K562 (cell line): ENCODE data around the gene ABLIM2. TPM values are rescaled to one million over a fixed set of nuclear protein-coding genes. Genes with fewer than 3 reads are reported as not detected.

Source experiments
- ATAC-seq: fragments of 200-7000 bp; cut with Tn5 transposase; 3 replicates; pipeline ENCODE4 v1.9.1; 2020; ENCODE audit warnings: moderate library complexity
- BruUV-seq: library from RNA; stranded (reverse); fragments of 400-500 nt; replicated peaks from 2 replicates; lab custom pipeline; 2021; lab: Mats Ljungman, UMichigan
- CTCF ChIA-PET: fragments of 300-600 bp; formaldehyde crosslinking; extraction: SDS; loops from one replicate; lab custom pipeline; 2021; ENCODE audit warnings: low intra/inter-chr PET ratio; lab: Yijun Ruan, JAX
- POLR2A ChIA-PET: fragments of 300-600, 350-650 bp; sonication (Branson Sonifier 250); formaldehyde crosslinking; extraction: SDS; loops from one replicate; lab custom pipeline; 2021; ENCODE audit warnings: antibody characterized with exemption, inconsistent platforms; lab: Yijun Ruan, JAX
- DNase-seq, 4 experiments: peaks; one replicate each; pipeline versions ENCODE4 v3.0.0 to v3.0.0-alpha.2; 2011 to 2018; ENCODE audit warnings: low spot score in 3 of 4, mixed read lengths in 3 of 4; ENCODE audit errors: extremely low read depth in 1 of 4
- FAIRE-seq: peaks from 2 replicates; lab custom pipeline; 2011; peaks lifted over from hg19 to GRCh38; lab: Jason Lieb, UNC
- H2AFZ ChIP-seq: 2 replicates; pipeline ENCODE4 v1.6.0; 2011; ENCODE audit warnings: low read depth, low read length, control low read depth, inconsistent platforms
- H3K27ac ChIP-seq: fragments of 200-600 bp; 3 replicates; pipeline ENCODE4 v1.8.0; 2011; ENCODE audit warnings: low read depth, mild to moderate bottlenecking, control low read depth, inconsistent platforms, low read length, moderate library complexity, mixed read lengths; ENCODE audit errors: extremely low read depth
- H3K27me3 ChIP-seq, 2 experiments: fragments of 300-600 bp in 1 of 2; 2 replicates in 1 of 2; 3 replicates in 1 of 2; pipeline versions ENCODE4 v1.6.0 to v1.8.0; 2011; ENCODE audit warnings: inconsistent platforms in 2 of 2, low read length in 2 of 2, mild to moderate bottlenecking in 1 of 2, mixed read lengths in 1 of 2, moderate library complexity in 1 of 2; ENCODE audit not compliant: control insufficient read depth in 2 of 2, insufficient read depth in 2 of 2
- H3K36me3 ChIP-seq: fragments of 300-600 bp; 3 replicates; pipeline ENCODE4 v1.8.0; 2011; ENCODE audit warnings: mild to moderate bottlenecking, low read length, inconsistent platforms; ENCODE audit not compliant: control insufficient read depth, insufficient read depth
- H3K4me1 ChIP-seq, 2 experiments: fragments of 200-600 bp in 1 of 2; replicated peaks in 1 of 2; 2 replicates in 1 of 2; 3 replicates in 1 of 2; pipeline versions ENCODE4 v1.5.1 to v1.8.0; 2011; ENCODE audit warnings: inconsistent platforms in 2 of 2, low read length in 2 of 2, mild to moderate bottlenecking in 1 of 2, mixed read lengths in 1 of 2, moderate library complexity in 1 of 2; ENCODE audit not compliant: control insufficient read depth in 2 of 2, insufficient read depth in 2 of 2
- H3K4me2 ChIP-seq: 2 replicates; pipeline ENCODE4 v1.6.1; 2011; ENCODE audit warnings: low read length, control low read depth, inconsistent platforms, mixed read lengths; ENCODE audit not compliant: insufficient read depth
- H3K4me3 ChIP-seq: fragments of 200-600 bp; sonication (generic), shearing (Covaris generic); 2 replicates; pipeline ENCODE4 v1.5.1; 2016; ENCODE audit warnings: control low read depth, inconsistent platforms
- H3K79me2 ChIP-seq: fragments of 200-600 bp; 3 replicates; pipeline ENCODE4 v1.8.0; 2011; ENCODE audit warnings: low read length, inconsistent platforms; ENCODE audit not compliant: control insufficient read depth, insufficient read depth
- H3K9ac ChIP-seq, 2 experiments: 2 replicates each; pipeline versions ENCODE4 v1.6.0 to v1.6.1; 2011; ENCODE audit warnings: low read depth in 2 of 2, low read length in 2 of 2, control low read depth in 1 of 2, inconsistent platforms in 1 of 2, mild to moderate bottlenecking in 1 of 2, mixed read lengths in 1 of 2; ENCODE audit not compliant: insufficient read depth in 1 of 2
- H3K9me1 ChIP-seq: one replicate; pipeline ENCODE4 v1.6.0; 2011; ENCODE audit warnings: inconsistent platforms, mild to moderate bottlenecking, low read length, moderate library complexity; ENCODE audit not compliant: control insufficient read depth, insufficient read depth
- H3K9me3 ChIP-seq: replicated peaks from 2 replicates; pipeline ENCODE4 v1.5.1; 2011; ENCODE audit warnings: low read depth, low read length, inconsistent platforms; ENCODE audit not compliant: control insufficient read depth, insufficient read depth
- H4K20me1 ChIP-seq: replicated peaks from 2 replicates; pipeline ENCODE4 v1.6.1; 2011; ENCODE audit warnings: low read length, inconsistent platforms, mixed read lengths; ENCODE audit not compliant: control insufficient read depth, insufficient read depth
- KLF6 ChIP-seq: fragments of 250-450 bp; sonication (Bioruptor Pico); IDR thresholded peaks from 2 replicates; pipeline ENCODE4 v1.4.0; 2020; ENCODE audit warnings: mild to moderate bottlenecking, moderate library complexity, borderline replicate concordance
- MTA3 ChIP-seq: fragments of 450-650 bp; formaldehyde crosslinking; IDR thresholded peaks from 2 replicates; pipeline ENCODE4 v1.6.1; 2017; ENCODE audit warnings: mild to moderate bottlenecking, borderline replicate concordance
- NR4A1 ChIP-seq, 2 experiments: fragments of 250-450 bp in 1 of 2; fragments of 450-650 bp in 1 of 2; sonication (Bioruptor Pico) in 1 of 2; IDR thresholded peaks; 2 replicates each; pipeline versions ENCODE4 v1.4.0 to v1.6.1; 2016 to 2020; ENCODE audit warnings: mild to moderate bottlenecking in 2 of 2, missing compliant biosample characterization in 1 of 2, missing genetic modification characterization in 1 of 2, moderate library complexity in 1 of 2
- NUFIP1 ChIP-seq: fragments of 450-650 bp; IDR thresholded peaks from 2 replicates; pipeline ENCODE4 v1.6.1; 2018; ENCODE audit not compliant: partially characterized antibody
- POLR2AphosphoS2 ChIP-seq: IDR thresholded peaks from 2 replicates; pipeline ENCODE4 v1.6.1; 2012; ENCODE audit warnings: low read length, improper control_type of control experiment
- PPARD ChIP-seq: fragments of 250-450 bp; sonication (Bioruptor Pico); IDR thresholded peaks from 2 replicates; pipeline ENCODE4 v1.8.0; 2022; ENCODE audit warnings: inconsistent platforms, mild to moderate bottlenecking, moderate library complexity
- PYGO2 ChIP-seq: fragments of 450-650 bp; IDR thresholded peaks from 2 replicates; pipeline ENCODE4 v1.6.1; 2016; ENCODE audit warnings: mild to moderate bottlenecking, missing genetic modification characterization, moderate library complexity, missing compliant biosample characterization
- RBM39 ChIP-seq: fragments of 200-400 bp; formaldehyde crosslinking; optimal IDR thresholded peaks from 2 replicates; pipeline ENCODE3; 2018; ENCODE audit warnings: low read depth, low read length
- ZSCAN29 ChIP-seq: fragments of 450-650 bp; IDR thresholded peaks from 2 replicates; pipeline ENCODE4 v1.6.1; 2017
- WGBS: fragments of 100-300 bp; shearing (Covaris generic); methylation state at CpG from one replicate; pipeline ENCODE4 v1.1.6; 2016; ENCODE audit warnings: low coverage, mixed read lengths; ENCODE audit not compliant: insufficient coverage; ENCODE audit errors: missing lambda C conversion rate; 5-methylcytosine and 5-hydroxymethylcytosine counted together
- in situ Hi-C: fragments of 300-500 bp; cut with MboI; formaldehyde crosslinking; loops from 4 replicates; pipeline ENCODE4 v1.15.0; 2018; ENCODE audit warnings: inconsistent platforms, mixed read lengths
- intact Hi-C: fragments of 100-400 bp; cut with micrococcal nuclease; formaldehyde crosslinking; loops from 2 replicates; pipeline ENCODE4 v1.14.2; 2022
- polyA plus RNA-seq, 8 experiments: library from polyadenylated mRNA; depleted of rRNA in 4 of 8; stranded (reverse) in 5 of 8; unstranded in 3 of 8; fragments of >200 nt; fragmentation: Nextera tagmentation in 2 of 8; fragmentation: Illumina TruSeq in 1 of 8; extraction: Ambion mirVana in 2 of 8; extraction: Trizol in 1 of 8; gene quantifications; 2 replicates each; pipeline versions ENCODE4 v1.2.1 to v1.2.3, GENCODE V29; 2011 to 2014; ENCODE audit warnings: inconsistent platforms in 1 of 8, missing spikeins in 1 of 8
- total RNA-seq, 7 experiments: library from RNA; depleted of rRNA in 6 of 7; stranded (reverse); fragments of >200 nt in 6 of 7; fragmentation: Illumina TruSeq in 2 of 7; extraction: Trizol in 2 of 7; gene quantifications; 2 replicates each; pipeline versions ENCODE4 v1.2.1 to v1.2.3, GENCODE V29; 2011 to 2021; ENCODE audit warnings: low replicate concordance in 1 of 7
- TF ChIP-seq, protein P1 (sequence below): conservative IDR thresholded peaks from 2 replicates; pipeline ENCODE4 v1.6.1; 2011; ENCODE audit warnings: low read depth, mild to moderate bottlenecking, low read length; ENCODE audit not compliant: control insufficient read depth
- TF ChIP-seq, protein P2 (sequence below), 3 experiments: IDR thresholded peaks in 2 of 3; conservative IDR thresholded peaks in 1 of 3; 2 replicates each; pipeline ENCODE4 v1.5.1; 2011 to 2012; ENCODE audit warnings: low read length in 3 of 3, mild to moderate bottlenecking in 3 of 3, control low read depth in 2 of 3, improper control_type of control experiment in 1 of 3, inconsistent platforms in 1 of 3, low read depth in 1 of 3, mixed read lengths in 1 of 3, moderate library complexity in 1 of 3; ENCODE audit not compliant: insufficient read depth in 2 of 3
- TF ChIP-seq, protein P3 (sequence below): sonication (generic); formaldehyde crosslinking; IDR thresholded peaks from 2 replicates; pipeline ENCODE4 v1.8.0; 2022; ENCODE audit warnings: mild to moderate bottlenecking, missing genetic modification reagents

Gene ABLIM2
- total and polyA plus RNA-seq, 9 of the 15 experiments (the other 6 are each of a cell fraction or from before 2014, with no cell fraction given), result not detected

DNA sequence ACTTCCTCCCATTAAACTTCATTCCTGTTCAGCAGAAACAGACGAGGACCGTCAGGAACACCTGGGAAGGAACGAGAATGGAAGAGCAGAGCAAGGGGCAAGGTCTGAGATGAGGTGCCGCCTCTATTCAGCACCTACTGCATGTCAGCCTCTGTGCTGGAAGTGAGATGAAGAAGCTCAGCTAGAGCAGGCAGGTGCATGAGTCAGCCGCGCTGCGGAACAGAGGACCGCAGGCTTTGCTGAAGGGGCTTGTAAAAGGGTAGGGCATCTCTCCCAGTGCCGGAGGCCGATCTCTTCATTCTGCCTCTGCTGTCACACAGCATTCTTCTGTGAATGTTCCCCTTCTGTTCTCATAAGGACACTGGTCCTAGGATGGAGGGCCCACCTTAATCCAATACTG, 6.1 kb upstream of the ABLIM2 start:
- CTCF ChIA-PET, result no interaction called here
- H3K9me1 ChIP-seq, result no peaks in the 10 kb centered on the region
- no peak overlapping the region for H3K27ac ChIP-seq
- no peak for FAIRE-seq
- H4K20me1 ChIP-seq, result no peaks in the 10 kb centered on the region; the same call in 1 of the 2 replicates
- H3K36me3 ChIP-seq, result no peaks in the 10 kb centered on the region
- in situ Hi-C loops, result loop anchor here (10.0 kb wide), 1 partner anchor 240 kb away; no protein-coding TSS in a partner anchor
- no TSS peak for BruUV-seq
- H3K4me1 ChIP-seq, result no peaks in the 10 kb centered on the region
- H3K4me3 ChIP-seq, result no peak overlapping the region
- POLR2A ChIA-PET, result no interaction called here
- H3K27me3 ChIP-seq, result peaks cover 14 to 52% of the 10 kb centered on the region in 2 experiments; a peak in 4 of 5 replicates
- intact Hi-C loops, result no loop called here
- TF ChIP-seq, protein P1, sequence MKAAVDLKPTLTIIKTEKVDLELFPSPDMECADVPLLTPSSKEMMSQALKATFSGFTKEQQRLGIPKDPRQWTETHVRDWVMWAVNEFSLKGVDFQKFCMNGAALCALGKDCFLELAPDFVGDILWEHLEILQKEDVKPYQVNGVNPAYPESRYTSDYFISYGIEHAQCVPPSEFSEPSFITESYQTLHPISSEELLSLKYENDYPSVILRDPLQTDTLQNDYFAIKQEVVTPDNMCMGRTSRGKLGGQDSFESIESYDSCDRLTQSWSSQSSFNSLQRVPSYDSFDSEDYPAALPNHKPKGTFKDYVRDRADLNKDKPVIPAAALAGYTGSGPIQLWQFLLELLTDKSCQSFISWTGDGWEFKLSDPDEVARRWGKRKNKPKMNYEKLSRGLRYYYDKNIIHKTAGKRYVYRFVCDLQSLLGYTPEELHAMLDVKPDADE, result no peak
- TF ChIP-seq NUFIP1 (no peak), KLF6 (CRISPR knock-in tag) (no peak), PYGO2 (tag) (no peak), POLR2AphosphoS2 (no peak), ZSCAN29 (no peak), MTA3 (no peak), PPARD (no peak), NR4A1 (CRISPR knock-in tag; IDR thresholded peaks at IDR 0.05) (no peak), NR4A1 (tag; IDR thresholded peaks at IDR 0.05) (no peak), RBM39 (no peak)
- TF ChIP-seq, protein P2, sequence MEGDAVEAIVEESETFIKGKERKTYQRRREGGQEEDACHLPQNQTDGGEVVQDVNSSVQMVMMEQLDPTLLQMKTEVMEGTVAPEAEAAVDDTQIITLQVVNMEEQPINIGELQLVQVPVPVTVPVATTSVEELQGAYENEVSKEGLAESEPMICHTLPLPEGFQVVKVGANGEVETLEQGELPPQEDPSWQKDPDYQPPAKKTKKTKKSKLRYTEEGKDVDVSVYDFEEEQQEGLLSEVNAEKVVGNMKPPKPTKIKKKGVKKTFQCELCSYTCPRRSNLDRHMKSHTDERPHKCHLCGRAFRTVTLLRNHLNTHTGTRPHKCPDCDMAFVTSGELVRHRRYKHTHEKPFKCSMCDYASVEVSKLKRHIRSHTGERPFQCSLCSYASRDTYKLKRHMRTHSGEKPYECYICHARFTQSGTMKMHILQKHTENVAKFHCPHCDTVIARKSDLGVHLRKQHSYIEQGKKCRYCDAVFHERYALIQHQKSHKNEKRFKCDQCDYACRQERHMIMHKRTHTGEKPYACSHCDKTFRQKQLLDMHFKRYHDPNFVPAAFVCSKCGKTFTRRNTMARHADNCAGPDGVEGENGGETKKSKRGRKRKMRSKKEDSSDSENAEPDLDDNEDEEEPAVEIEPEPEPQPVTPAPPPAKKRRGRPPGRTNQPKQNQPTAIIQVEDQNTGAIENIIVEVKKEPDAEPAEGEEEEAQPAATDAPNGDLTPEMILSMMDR (IDR thresholded peaks at IDR 0.05 in 2 of 3, conservative IDR thresholded peaks at IDR 0.05 in 1 of 3; ENCODE audit: insufficient read depth in 2 of 3, low read depth in 1 of 3, low read length in 3 of 3), result no peak
- TF ChIP-seq, protein P3, sequence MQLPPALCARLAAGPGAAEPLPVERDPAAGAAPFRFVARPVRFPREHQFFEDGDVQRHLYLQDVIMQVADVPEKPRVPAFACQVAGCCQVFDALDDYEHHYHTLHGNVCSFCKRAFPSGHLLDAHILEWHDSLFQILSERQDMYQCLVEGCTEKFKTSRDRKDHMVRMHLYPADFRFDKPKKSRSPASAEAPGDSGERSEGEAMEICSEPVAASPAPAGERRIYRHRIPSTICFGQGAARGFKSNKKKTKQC (CRISPR knock-in tag), result no peak
- TF ChIP-seq, all 486 proteins: peak for 0
- DNase-seq (no peak), ATAC-seq (no peak)
- Histone ChIP-seq H3K9me3 (peaks cover 6% of the 10 kb centered on the region), H3K79me2 (no peaks in the 10 kb centered on the region), H2AFZ (no peak overlapping the region), H3K9ac (no peak overlapping the region), H3K4me2 (no peak overlapping the region)
- 4% methylated on average over 7 of the region's 10 CpGs for WGBS
